Choroid plexus epithelial cell (primary cell): Measurements from ENCODE around the gene AKR1C8.

ENCODE experiments used
- DNase-seq: peaks from one replicate; pipeline ENCODE4 v3.0.0-alpha.2; 2010; ENCODE audit warnings: low read depth
- H3K4me3 ChIP-seq: 2 replicates; pipeline ENCODE4 v1.5.1; 2011; ENCODE audit warnings: low read depth, mild to moderate bottlenecking, control low read depth, low read length, moderate library complexity
- TF ChIP-seq, protein P1 (sequence below): conservative IDR thresholded peaks from 2 replicates; pipeline ENCODE4 v1.5.1; 2011; ENCODE audit warnings: low read depth, mild to moderate bottlenecking, control low read depth, inconsistent platforms, low read length, moderate library complexity

The AKR1C8 gene

DNA sequence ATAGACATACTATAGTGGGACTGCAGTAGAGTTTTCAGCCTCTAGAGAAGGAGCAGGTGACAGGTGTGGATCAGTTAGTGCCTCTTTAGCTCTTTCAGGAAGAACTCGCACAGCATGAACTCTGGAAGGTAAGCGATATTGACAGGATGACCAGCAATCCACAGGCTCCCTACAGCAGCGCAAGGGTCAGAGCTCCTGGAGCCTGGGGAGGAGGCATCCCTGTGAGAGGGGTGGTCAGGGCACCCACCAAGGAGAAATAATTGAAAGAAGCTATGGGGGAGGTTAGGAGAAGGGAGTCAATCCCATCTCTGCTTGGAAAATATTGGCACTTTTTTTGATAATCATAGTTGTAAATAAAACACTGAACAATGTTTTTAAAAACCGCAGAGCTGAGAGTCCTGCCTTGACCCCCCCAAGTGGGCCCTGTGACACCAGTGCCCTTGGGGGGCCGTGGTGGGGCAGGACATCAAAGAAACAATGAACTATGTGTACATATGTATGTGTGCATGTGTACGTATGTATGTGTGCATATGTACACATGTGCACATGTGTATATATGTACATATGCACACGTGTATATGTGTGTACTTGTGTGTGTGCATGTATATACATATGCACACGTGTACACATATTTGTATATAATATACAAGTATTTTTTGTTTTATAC, 77.0 kb downstream of the AKR1C8 start:
- DNase-seq = no peak
- TF ChIP-seq, protein P1, sequence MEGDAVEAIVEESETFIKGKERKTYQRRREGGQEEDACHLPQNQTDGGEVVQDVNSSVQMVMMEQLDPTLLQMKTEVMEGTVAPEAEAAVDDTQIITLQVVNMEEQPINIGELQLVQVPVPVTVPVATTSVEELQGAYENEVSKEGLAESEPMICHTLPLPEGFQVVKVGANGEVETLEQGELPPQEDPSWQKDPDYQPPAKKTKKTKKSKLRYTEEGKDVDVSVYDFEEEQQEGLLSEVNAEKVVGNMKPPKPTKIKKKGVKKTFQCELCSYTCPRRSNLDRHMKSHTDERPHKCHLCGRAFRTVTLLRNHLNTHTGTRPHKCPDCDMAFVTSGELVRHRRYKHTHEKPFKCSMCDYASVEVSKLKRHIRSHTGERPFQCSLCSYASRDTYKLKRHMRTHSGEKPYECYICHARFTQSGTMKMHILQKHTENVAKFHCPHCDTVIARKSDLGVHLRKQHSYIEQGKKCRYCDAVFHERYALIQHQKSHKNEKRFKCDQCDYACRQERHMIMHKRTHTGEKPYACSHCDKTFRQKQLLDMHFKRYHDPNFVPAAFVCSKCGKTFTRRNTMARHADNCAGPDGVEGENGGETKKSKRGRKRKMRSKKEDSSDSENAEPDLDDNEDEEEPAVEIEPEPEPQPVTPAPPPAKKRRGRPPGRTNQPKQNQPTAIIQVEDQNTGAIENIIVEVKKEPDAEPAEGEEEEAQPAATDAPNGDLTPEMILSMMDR = no peak

DNA sequence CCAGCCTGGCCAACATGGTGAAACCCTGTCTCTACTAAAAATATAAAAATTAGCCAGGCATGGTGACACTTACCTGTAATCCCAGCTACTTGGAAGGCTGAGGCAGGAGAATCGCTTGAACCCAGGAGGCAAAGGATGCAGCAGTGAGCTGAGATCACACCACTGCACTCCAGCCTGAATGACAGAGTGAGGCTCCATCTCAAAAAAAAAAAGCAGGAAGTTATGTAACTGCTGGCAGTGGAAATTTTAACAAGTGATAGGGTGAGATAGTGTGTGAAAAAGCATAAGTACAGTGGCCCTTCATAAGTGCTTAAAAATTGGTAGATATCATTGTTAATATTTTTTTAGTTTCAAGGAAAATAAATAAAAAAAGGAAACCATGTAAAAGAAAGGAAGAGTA, 78.4 kb downstream of the AKR1C8 start:
- no peak for DNase-seq
- TF ChIP-seq, protein P1 = no peak
- H3K4me3 ChIP-seq = no peak overlapping the region

More for the DNA sequence above, 77.0 kb downstream of the AKR1C8 start:
- H3K4me3 ChIP-seq = no peak overlapping the region

DNA sequence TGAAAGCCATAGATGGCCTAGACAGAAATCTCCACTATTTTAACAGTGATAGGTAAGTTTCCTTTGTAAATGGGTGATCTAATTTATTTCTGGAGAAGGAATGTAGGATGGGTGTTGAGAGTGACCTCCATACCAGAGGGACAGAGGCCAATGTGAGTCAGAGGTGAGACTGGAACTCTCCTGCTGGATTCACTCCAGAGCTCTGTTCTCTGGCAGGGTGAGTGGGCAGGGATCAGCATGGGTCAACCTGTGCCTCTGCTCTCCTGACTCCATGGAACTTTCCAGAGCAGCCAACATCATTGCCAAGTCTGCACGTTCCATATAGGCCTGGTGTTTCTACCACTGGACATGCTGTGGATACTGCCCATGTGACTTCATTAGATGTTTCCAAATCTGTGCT, 79.3 kb downstream of the AKR1C8 start:
- DNase-seq = no peak
- TF ChIP-seq, protein P1 = no peak
- H3K4me3 ChIP-seq = no peak overlapping the region
